Subcutaneous abdominal adipose tissue (tissue), 5 donors: ENCODE data around the gene SFTPA1.
"Not testable (repeated sequence)": the region's sequence is repeated elsewhere in the genome, so short reads cannot be mapped to it uniquely, and the experiment has no call there.

Source experiments
- H3K27ac ChIP-seq: one replicate; pipeline ENCODE4 v1.7.0; 2013; ENCODE audit warnings: low read depth, mild to moderate bottlenecking, inconsistent platforms, low read length, moderate library complexity
- H3K27me3 ChIP-seq, 5 donors: one replicate each; pipeline ENCODE4 v1.7.0; 2013; ENCODE audit warnings: low read length in 5 of 5, inconsistent platforms in 1 of 5; ENCODE audit not compliant: control insufficient read depth in 5 of 5, insufficient read depth in 4 of 5
- H3K36me3 ChIP-seq, 5 donors: one replicate each; pipeline ENCODE4 v1.7.0; 2013; ENCODE audit warnings: low read length in 5 of 5; ENCODE audit not compliant: control insufficient read depth in 5 of 5, insufficient read depth in 5 of 5
- H3K4me1 ChIP-seq, 5 donors: one replicate each; pipeline ENCODE4 v1.7.0; 2013; ENCODE audit warnings: low read length in 5 of 5, mild to moderate bottlenecking in 3 of 5, moderate library complexity in 1 of 5; ENCODE audit not compliant: control insufficient read depth in 5 of 5, insufficient read depth in 5 of 5
- H3K4me3 ChIP-seq, 5 donors: one replicate each; pipeline ENCODE4 v1.7.0; 2013; ENCODE audit warnings: low read length in 5 of 5, low read depth in 1 of 5
- H3K9ac ChIP-seq, 5 donors: one replicate each; pipeline ENCODE4 v1.7.0; 2013; ENCODE audit warnings: low read length in 5 of 5, mild to moderate bottlenecking in 4 of 5, moderate library complexity in 3 of 5
- H3K9me3 ChIP-seq, 5 donors: one replicate each; pipeline ENCODE4 v1.7.0; 2013; ENCODE audit warnings: low read length in 5 of 5; ENCODE audit not compliant: control insufficient read depth in 5 of 5
- donor health status: healthy.
- donor health status: healthy.
- donor health status: healthy.
- donor health status: healthy.
- donor health status: healthy.

SFTPA1 gene

DNA sequence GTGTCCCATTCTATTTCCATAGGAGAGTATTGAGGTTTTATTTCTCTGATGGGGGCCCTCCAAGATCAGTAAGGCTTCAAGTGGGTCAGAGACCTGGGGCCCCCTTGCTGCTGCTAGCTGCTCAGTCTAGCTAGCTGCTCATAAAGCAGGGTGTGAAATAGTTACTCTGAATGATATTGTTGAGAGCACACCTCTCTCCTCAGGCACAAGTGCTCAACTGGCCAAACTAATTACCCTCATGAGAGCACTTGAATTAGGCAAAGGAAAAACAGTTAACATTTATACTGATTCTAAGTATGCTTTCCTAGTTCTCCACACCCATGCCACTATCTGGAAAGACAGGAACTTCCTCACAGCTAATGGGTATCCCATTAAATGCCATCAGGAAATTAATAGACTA lies 5.4 kb upstream of the SFTPA1 start:
- peaks cover 0 to 7% (median 0%) of the 10 kb centered on the region in 5 donors for H3K4me1 ChIP-seq
- H3K36me3 ChIP-seq, result no peaks in the 10 kb centered on the region
- H3K9ac ChIP-seq, result no peak overlapping the region
- no peak overlapping the region for H3K4me3 ChIP-seq
- peaks cover 0 to 11% (median 7%) of the 10 kb centered on the region in 5 donors for H3K9me3 ChIP-seq
- no peak overlapping the region for H3K27ac ChIP-seq
- no peaks in the 10 kb centered on the region for H3K27me3 ChIP-seq

- peaks cover 0 to 7% (median 0%) of the 10 kb centered on the region in 5 donors for H3K4me1 ChIP-seq
- no peaks in the 10 kb centered on the region for H3K27me3 ChIP-seq
- no peak overlapping the region for H3K27ac ChIP-seq
- H3K9me3 ChIP-seq, result peaks cover 0 to 3% (median 0%) of the 10 kb centered on the region in 5 donors
- H3K9ac ChIP-seq, result no peak overlapping the region
- H3K4me3 ChIP-seq, result no peak overlapping the region
- H3K36me3 ChIP-seq, result no peaks in the 10 kb centered on the region
Measured at GRCh38 chr10:79608505-79609375, 2.0 kb upstream of the SFTPA1 start.

DNA sequence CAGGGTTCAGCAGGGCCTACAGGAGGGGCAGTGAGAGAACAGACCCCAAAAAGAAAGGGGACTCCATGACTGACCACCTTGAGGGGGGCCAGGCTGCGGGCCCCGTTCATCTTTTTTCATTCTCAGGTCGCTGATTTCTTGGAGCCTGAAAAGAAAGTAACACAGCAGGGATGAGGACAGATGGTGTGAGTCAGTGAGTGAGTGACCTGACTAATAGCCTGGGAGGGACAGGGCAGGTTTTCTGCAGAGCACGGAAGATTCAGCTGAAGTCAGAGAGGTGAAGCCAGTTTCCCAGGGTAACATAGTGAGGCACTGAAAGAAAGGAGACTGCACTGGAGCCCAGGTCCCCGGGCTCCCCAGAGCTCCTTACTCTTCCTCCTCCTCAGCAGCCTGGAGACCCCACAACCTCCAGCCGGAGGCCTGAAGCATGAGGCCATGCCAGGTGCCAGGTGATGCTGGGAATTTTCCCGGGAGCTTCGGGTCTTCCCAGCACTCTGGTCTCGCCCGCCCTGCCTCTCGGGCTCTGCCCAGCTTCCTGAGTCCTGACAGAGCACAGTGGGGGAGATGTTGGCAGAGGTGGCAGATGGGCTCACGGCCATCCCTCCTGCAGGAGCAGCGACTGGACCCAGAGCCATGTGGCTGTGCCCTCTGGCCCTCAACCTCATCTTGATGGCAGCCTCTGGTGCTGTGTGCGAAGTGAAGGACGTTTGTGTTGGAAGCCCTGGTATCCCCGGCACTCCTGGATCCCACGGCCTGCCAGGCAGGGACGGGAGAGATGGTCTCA lies 646 bp downstream of the SFTPA1 start:
- not testable (repeated sequence) for H3K27ac ChIP-seq, H3K9me3 ChIP-seq, H3K4me1 ChIP-seq, H3K27me3 ChIP-seq, H3K4me3 ChIP-seq, H3K36me3 ChIP-seq, H3K9ac ChIP-seq

- H3K27ac ChIP-seq, result no peak overlapping the region
Measured at GRCh38 chr10:79615577-79615976, 4.8 kb downstream of the SFTPA1 start.

GRCh38 chr10:79616164-79616563 lies 5.4 kb downstream of the SFTPA1 start:
- no peaks in the 10 kb centered on the region for H3K27me3 ChIP-seq
- H3K4me3 ChIP-seq, result no peak overlapping the region
- no peaks in the 10 kb centered on the region for H3K4me1 ChIP-seq
- H3K9ac ChIP-seq, result no peak overlapping the region
- no peak overlapping the region for H3K27ac ChIP-seq
- no peaks in the 10 kb centered on the region for H3K36me3 ChIP-seq
- peaks cover 0 to 4% (median 0%) of the 10 kb centered on the region in 5 donors for H3K9me3 ChIP-seq

More at GRCh38 chr10:79615577-79615976, 4.8 kb downstream of the SFTPA1 start:
- H3K9me3 ChIP-seq, result peaks cover 0 to 4% (median 0%) of the 10 kb centered on the region in 5 donors
- no peaks in the 10 kb centered on the region for H3K27me3 ChIP-seq
- no peaks in the 10 kb centered on the region for H3K36me3 ChIP-seq
- H3K9ac ChIP-seq, result no peak overlapping the region
- no peak overlapping the region for H3K4me3 ChIP-seq
- no peaks in the 10 kb centered on the region for H3K4me1 ChIP-seq

DNA sequence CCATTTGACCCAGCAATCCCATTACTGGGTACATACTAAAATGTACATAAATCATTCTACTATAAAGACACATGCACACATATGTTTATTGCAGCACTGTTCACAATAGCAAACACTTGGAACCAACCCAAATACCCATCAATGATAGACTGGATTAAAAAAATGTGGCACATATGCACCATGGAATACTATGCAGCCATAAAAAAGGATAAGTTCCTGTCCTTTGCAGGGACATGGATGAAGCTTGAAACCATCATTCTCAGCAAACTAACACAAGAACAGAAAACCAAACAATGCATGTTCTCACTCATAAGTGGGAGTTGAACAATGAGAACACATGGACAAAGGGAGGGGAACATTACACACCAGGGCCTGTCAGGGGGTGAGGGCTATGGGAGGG lies 12.9 kb downstream of the SFTPA1 start:
- peaks cover 4 to 16% (median 4%) of the 10 kb centered on the region in 5 donors for H3K9me3 ChIP-seq
- H3K27me3 ChIP-seq, H3K36me3 ChIP-seq, H3K4me1 ChIP-seq, H3K9ac ChIP-seq, H3K4me3 ChIP-seq, H3K27ac ChIP-seq: not testable (repeated sequence)

GRCh38 chr10:79627075-79627474 lies 16.3 kb downstream of the SFTPA1 start:
- Histone ChIP-seq H3K27ac (no peak overlapping the region), H3K4me3 (no peak overlapping the region), H3K9me3 (peaks cover 4 to 12% (median 4%) of the 10 kb centered on the region in 5 donors), H3K27me3 (no peaks in the 10 kb centered on the region), H3K9ac (no peak overlapping the region), H3K4me1 (no peaks in the 10 kb centered on the region), H3K36me3 (no peaks in the 10 kb centered on the region)

DNA sequence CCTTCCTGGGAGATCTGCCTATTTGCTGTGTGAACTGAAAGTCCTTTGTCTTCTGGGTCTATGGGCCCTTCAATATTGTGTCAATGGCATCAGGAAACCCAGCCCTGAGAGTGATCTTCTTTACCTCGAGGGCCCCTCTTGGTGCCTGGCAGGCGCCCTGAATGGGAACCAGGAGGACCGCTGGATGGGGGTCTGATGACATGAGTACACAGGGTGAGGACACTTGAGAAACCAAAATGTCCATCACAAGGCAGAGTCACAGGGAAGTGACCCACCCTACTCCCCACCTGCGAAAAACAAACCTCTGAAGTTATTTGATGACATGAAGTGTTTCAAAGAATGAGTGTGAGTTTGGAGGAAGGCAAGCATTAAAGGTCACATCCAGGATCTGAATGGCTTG lies 17.3 kb downstream of the SFTPA1 start:
- H3K9me3 ChIP-seq, result peaks cover 4 to 12% (median 4%) of the 10 kb centered on the region in 5 donors
- H3K4me1 ChIP-seq, result no peaks in the 10 kb centered on the region
- H3K9ac ChIP-seq, result no peak overlapping the region
- no peak overlapping the region for H3K27ac ChIP-seq
- no peak overlapping the region for H3K4me3 ChIP-seq
- H3K36me3 ChIP-seq, result no peaks in the 10 kb centered on the region
- H3K27me3 ChIP-seq, result no peaks in the 10 kb centered on the region

GRCh38 chr10:79628988-79629954 lies 18.5 kb downstream of the SFTPA1 start:
- H3K4me1 ChIP-seq, result no peaks in the 10 kb centered on the region
- peaks cover 0 to 10% (median 4%) of the 10 kb centered on the region in 5 donors for H3K9me3 ChIP-seq
- H3K27ac ChIP-seq, result no peak overlapping the region
- H3K9ac ChIP-seq, result no peak overlapping the region
- no peaks in the 10 kb centered on the region for H3K27me3 ChIP-seq
- no peak overlapping the region for H3K4me3 ChIP-seq
- no peaks in the 10 kb centered on the region for H3K36me3 ChIP-seq
